GM18951 (cell line): ENCODE results near the gene C15orf61.

ENCODE experiments used
- POLR2A ChIP-seq: IDR thresholded peaks from 4 replicates; pipeline ENCODE4 v1.6.1; 2011; ENCODE audit warnings: mild to moderate bottlenecking; ENCODE audit not compliant: insufficient read length, insufficient read depth; ENCODE audit errors: extremely low read depth
- in situ Hi-C: fragments of 300-500 bp; cut with MboI; formaldehyde crosslinking; loops from one replicate; pipeline ENCODE4 v1.12.0; 2022; ENCODE audit warnings: low sequenced_read_pairs, mixed read lengths, inconsistent platforms; ENCODE audit not compliant: unreplicated experiment

C15orf61 gene

GRCh38 chr15:67506775-67507747 lies 13.9 kb upstream of the C15orf61 start:
- TF ChIP-seq POLR2A, result no peak
- in situ Hi-C loops, result no loop called here

GRCh38 chr15:67508407-67508806 lies 12.5 kb upstream of the C15orf61 start:
- in situ Hi-C loops, result no loop called here
- no peak for TF ChIP-seq POLR2A

GRCh38 chr15:67509918-67510317 lies 11.0 kb upstream of the C15orf61 start:
- in situ Hi-C loops, result no loop called here
- no peak for TF ChIP-seq POLR2A

GRCh38 chr15:67510597-67511190 lies 10.2 kb upstream of the C15orf61 start:
- in situ Hi-C loops, result no loop called here
- TF ChIP-seq POLR2A, result no peak

- no peak for TF ChIP-seq POLR2A
- in situ Hi-C loops, result no loop called here
Measured at GRCh38 chr15:67511606-67512005, 9.3 kb upstream of the C15orf61 start.

GRCh38 chr15:67512140-67512539 lies 8.8 kb upstream of the C15orf61 start:
- no peak for TF ChIP-seq POLR2A

GRCh38 chr15:67512933-67513714 lies 7.8 kb upstream of the C15orf61 start:
- TF ChIP-seq POLR2A, result no peak
- in situ Hi-C loops, result no loop called here

More at GRCh38 chr15:67512140-67512539, 8.8 kb upstream of the C15orf61 start:
- in situ Hi-C loops, result no loop called here

GRCh38 chr15:67515090-67515489 lies 5.8 kb upstream of the C15orf61 start:
- no peak for TF ChIP-seq POLR2A
- in situ Hi-C loops, result no loop called here

GRCh38 chr15:67515557-67515956 lies 5.4 kb upstream of the C15orf61 start:
- TF ChIP-seq POLR2A, result no peak
- in situ Hi-C loops, result no loop called here

- in situ Hi-C loops, result no loop called here
- TF ChIP-seq POLR2A, result no peak
Measured at GRCh38 chr15:67520321-67521028, 456 bp upstream of the C15orf61 start.

- no peak for TF ChIP-seq POLR2A
- in situ Hi-C loops, result no loop called here
Measured at GRCh38 chr15:67521783-67522568, 1.0 kb downstream of the C15orf61 start.

GRCh38 chr15:67523330-67523729 lies 2.4 kb downstream of the C15orf61 start:
- in situ Hi-C loops, result no loop called here
- no peak for TF ChIP-seq POLR2A

- in situ Hi-C loops, result no loop called here
- no peak for TF ChIP-seq POLR2A
Measured at GRCh38 chr15:67524235-67524634, 3.3 kb downstream of the C15orf61 start.
